Measurements from ENCODE around the gene DPF3.

- TF ChIP-seq POLR2A (IDR thresholded peaks at IDR 0.05) (no peak), CTCF (IDR thresholded peaks at IDR 0.05) (no peak)
These were observed 1.6 kb downstream of the DPF3 start for GRCh38 chr14:72892103-72892878.

Measured in lower leg skin (tissue), 3 donors.